ENCODE data around the gene CAMK1G.

DNA sequence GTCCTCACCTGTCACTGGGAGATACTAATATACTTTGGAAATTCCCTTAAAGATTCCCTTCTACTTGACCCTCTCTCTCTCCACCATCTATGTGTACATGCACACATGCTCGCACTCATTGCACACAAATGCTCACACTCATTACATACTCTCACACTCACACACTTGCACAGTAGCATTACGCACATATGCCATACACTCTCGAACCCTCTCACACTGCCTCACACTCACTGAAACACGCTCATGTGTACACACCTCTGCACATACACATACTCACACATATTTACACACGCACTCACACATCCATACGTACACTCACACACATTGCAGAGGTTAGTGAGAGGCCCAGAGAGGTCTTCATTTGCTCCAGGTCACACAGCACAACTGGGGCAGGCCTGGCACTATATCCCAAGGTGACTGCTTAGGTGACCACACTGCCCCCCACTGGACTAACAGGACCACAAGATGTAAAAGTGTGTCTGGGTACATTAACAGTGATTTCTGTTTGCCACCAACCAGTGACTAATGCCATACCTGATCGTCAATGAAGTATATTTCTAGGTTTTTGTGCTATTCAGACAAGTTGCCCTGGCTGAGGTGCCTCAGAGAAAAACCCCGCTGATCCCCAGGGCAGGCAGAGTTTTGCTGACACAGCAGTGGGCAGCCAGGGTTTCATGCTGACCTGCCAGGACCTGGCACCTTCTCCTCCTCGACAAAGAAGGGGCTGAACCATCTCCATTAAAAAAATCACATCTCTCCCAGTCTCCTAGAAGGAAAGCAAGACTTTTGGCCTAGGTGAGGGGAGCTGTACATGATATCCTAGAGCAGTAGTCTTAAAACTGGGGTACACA, 28.5 kb upstream of the CAMK1G start:
- TF ChIP-seq RAD21 (IDR thresholded peaks at IDR 0.05; ENCODE audit: low read length) = no peak
- TF ChIP-seq MXI1 (IDR thresholded peaks at IDR 0.05; ENCODE audit: low read depth, low read length) = no peak
- TF ChIP-seq, protein P1, sequence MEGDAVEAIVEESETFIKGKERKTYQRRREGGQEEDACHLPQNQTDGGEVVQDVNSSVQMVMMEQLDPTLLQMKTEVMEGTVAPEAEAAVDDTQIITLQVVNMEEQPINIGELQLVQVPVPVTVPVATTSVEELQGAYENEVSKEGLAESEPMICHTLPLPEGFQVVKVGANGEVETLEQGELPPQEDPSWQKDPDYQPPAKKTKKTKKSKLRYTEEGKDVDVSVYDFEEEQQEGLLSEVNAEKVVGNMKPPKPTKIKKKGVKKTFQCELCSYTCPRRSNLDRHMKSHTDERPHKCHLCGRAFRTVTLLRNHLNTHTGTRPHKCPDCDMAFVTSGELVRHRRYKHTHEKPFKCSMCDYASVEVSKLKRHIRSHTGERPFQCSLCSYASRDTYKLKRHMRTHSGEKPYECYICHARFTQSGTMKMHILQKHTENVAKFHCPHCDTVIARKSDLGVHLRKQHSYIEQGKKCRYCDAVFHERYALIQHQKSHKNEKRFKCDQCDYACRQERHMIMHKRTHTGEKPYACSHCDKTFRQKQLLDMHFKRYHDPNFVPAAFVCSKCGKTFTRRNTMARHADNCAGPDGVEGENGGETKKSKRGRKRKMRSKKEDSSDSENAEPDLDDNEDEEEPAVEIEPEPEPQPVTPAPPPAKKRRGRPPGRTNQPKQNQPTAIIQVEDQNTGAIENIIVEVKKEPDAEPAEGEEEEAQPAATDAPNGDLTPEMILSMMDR (IDR thresholded peaks at IDR 0.05) = peak; percentile 16; the same call in 1 of the 2 replicates

Data from SK-N-SH (cell line).